T-helper 1 cell treated with Interleukin-12 subunit alpha and Interleukin-12 subunit beta and Interleukin-4 antibody, amounts not matched to agents 30 ng/mL and 1 ng/mL, for 36 hours (primary cell): ENCODE results near the gene BCAR1. TPM values are rescaled to one million over a fixed set of nuclear protein-coding genes. Genes with fewer than 3 reads are reported as not detected.
"Not testable (repeated sequence)": the region's sequence is repeated elsewhere in the genome, so short reads cannot be mapped to it uniquely, and the experiment has no call there.

Experiments used
- intact Hi-C: fragments of 100-400 bp; cut with micrococcal nuclease; formaldehyde crosslinking; loops from one replicate; pipeline ENCODE4 v1.15.1; 2024
- total RNA-seq: library from RNA; stranded (reverse); gene quantifications from 2 replicates; pipeline ENCODE4 v1.2.3, GENCODE V29; 2022

BCAR1 gene
- total RNA-seq, 1 donor from 2014 or later = not detected

DNA sequence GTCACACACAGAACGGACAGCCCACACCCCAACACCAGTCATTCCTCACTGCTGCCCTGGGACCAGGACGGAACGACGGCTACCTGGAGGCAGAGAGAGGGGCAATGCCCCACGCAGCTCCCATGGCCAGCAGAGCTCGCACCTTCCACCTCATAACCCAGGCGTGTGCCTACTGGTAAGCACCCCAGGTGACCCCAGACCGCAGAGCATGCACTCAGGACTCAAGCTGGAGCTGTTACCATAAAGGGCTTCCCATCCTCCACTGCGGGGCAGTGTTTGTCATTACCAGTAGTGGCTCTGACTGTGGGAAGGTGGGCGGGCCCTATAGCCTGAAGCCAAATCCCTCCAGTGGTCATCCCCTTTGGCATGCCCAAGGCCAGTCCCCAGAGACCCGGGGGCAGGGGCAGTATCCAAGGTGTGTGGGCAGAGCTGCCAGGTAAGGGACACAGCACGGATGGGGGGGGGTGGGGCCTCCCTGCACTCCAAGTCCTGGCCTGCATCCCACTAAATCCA lies 4.7 kb upstream of the BCAR1 start:
- intact Hi-C loops = no loop called here

DNA sequence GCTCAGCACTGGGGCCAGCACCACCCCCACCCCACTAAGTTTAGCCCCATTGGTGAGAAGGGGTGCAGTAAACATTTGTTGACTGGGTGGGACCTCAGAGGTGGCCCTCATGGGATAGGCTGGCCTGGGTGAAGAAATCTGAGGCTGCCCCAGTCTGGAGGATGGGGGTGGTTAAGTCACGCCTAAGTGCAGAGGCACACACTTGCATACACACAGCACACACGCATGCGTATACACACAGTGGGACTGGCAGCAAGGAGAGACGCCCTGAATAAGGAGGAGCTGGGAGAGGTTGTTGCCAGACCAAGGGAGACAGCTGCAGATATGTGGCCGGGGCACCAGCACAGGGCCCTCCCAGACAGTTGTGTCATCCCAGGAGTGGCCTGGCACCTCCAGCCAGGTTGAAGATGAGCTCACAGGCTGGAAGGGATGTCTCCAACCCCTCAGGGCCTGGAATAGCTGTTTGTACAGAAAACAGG lies 3.0 kb upstream of the BCAR1 start:
- intact Hi-C loops = no loop called here

DNA sequence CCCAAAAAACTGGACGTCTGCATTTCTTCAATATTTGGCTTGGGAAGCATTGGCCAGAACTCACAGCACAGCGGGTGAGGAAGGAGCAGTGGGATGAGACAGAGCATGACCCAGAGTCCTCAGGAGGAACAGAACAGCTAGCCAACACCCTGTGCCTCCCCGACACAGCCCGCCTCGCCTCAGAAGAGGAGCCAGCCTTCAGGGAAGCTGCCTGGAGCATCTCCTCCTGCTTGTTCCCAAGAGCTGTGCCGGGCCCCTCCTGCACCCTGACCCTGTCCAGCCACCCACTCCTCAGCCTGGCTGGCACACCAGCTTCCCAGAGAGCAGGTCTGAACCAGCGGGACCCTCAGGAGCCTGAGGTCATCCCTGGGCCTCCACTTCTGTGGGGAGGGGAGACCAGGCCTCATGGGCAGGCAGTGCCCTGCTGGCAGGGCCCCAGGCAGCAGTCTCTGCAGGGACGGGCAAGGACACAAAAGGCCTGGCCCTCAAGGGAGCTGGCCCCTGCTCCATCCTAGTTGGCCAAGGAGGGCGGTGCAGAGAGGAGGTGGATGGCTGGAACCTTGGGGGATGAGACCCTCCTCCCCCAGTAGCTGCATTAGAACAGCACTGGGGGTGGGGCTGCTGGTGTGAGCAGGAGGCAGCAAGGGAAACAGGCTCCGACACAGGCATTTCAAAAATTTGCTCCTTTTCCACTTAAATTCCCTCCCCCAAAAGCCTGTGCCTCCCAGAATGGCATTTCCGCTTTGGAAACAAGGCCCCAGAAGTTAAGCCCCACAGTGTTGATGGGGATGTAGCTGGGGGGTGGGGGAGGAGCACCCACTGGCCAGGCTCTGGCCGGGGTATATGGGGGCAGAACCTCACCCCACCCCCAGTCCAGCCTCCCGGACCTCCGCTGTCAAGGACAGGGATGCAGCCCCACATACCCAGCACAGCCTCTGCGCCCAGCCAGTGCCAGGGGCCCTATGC lies 1.8 kb upstream of the BCAR1 start:
- intact Hi-C loops = no loop called here

DNA sequence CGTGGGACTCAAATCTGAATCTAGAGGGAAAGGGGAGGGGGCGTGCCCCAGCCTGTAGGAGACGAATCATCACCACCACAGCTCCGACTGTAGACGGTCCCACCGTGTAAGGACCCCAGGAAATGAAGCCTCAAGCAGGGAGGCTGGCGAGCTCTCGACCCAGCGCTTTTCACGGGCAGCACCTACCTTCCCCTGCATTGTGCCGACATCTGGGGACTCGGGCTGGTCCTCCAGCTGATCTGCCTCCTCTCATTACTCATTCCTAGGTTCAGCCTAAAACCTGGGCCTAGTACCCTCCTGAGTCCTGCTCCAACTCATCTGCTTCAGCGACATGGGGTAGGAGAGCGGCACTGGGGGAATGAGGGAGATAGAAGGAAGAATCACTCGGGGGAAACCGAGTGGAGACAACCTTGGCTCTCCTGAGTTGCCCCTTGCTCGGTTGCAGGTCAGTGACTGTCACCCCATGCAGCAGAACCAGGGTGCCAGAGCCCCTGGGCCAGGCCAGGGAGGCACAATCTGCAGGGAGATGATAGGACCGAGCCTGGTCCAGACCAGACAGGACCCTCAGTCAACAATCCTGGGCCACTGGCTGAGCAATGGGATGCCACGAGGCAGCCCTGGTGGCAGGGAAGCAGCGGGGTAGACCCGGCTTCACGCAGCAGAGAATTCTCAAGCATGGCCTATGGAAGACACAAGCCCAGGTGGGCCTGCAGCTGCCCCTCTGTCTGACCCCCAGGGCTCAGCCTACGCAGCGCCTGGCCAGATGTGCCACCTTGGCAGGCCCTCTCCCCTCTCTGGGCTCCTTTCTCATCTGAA lies 833 bp upstream of the BCAR1 start:
- intact Hi-C loops = no loop called here

DNA sequence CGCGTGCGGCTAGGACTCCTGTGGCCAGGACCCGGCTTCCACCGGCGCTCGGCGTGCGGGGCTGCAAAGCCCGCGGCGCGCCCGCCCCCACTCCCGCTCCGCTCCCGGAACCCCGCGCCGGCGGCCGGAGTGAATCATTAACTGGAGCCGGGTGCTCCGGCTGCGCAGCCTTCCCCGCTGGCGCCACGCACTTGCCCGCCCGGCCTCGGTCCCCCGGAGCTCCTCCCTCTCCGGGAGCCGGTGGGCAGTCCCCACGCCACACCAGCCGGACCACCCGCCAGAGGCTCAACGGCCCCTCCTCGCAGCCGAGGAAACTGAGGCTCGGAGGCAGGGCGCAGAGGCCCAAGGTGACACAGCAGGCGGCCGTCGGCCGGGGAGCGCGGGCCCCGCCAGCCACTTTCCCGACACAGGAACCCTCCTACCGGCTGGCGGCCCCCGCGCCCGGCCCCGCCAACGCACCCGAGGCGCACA lies 580 bp downstream of the BCAR1 start:
- intact Hi-C loops = no loop called here

DNA sequence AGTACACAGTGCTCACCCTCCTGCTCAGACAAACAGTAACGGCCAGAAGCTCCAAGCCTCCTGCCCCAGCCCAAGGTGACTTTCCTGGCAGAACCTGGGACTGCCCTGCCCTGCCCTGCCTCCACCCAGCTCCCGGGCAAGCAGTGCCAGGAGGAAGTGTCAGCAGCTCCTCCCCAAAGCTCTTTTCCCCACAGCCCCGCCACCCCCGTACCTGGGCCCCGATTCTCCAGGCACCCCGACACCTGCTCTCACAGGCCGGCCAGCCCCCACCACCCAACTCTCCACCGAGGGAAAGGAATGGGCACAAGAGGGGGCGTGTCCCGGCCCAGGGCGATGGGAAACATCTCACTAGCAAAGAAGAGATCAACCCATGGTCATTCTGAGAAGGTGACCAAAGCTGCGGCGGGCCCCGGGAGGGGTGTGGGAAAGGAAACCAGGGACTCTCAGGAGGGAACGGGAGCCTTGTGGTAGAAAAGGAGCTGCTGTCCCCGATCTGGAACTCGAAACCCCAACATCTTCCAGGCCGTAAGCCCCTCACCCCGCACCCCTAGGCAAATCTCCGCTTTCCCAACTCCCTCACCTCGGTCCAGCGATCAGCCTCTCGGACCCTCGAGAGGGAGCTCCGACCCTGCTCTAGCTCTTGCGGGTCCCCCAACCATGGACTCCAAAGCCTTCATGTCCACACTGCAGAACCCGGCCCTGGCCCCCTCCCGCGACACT lies 1.2 kb downstream of the BCAR1 start:
- intact Hi-C loops = no loop called here

DNA sequence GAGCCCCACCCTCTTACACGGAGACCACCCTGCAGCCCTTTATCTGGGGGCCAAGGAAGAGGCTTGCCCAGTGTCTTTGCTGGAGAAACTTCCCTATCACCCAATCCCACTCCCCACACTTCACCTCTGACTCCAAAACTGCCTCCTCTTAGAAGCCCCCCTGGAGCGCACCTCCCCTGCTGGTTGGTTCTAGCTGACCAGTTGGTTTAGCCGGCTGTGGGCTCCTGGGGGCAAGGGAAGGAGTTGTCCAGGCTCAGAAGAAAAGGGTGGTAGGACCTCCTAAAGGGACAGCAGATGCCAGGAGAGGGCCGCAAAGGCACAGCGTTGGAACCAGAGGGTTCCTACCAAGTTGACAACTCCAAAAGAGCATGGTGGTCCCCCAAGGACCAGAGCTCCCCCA lies 2.0 kb downstream of the BCAR1 start:
- intact Hi-C loops = no loop called here

DNA sequence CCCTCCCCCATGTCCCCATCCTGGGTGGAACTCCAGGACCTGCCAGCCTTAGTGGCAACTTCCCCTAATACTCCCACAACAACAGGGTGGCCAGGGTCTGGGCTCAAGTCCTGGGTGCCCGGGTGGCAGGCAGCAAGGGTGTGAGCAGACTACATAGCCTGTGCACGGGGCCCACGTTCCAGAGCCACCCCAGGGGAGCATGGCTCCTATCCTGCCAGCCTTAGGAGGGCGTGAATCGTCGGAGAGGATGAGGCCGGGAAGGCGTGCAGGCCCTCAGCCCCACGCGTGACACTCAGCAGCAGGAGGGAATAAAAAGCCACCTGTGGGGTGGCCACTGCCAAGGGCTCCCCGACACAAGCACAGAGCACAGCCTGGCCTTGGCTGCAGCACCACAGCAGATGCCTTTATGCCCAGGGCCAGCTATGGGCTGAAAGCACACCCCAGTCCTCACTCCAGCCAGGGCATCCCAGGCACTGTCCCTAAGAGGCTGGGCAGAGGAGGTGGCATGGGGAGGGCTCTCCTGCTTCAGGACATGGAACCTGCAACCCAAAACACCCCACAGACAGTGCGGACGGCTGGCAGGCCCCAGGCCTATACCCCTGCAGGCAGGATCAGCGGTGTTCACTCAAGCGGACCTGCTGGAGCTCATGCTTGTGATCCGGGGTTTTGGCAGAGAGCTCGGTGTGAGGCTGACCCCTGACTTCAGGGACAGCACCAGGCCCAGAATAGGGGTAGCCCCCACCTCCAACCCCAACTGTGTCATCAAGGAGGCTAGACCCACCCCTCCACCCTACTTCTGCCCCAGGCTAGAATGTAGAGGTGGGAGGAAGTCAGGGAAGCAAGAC lies 2.7 kb downstream of the BCAR1 start:
- intact Hi-C loops = no loop called here

DNA sequence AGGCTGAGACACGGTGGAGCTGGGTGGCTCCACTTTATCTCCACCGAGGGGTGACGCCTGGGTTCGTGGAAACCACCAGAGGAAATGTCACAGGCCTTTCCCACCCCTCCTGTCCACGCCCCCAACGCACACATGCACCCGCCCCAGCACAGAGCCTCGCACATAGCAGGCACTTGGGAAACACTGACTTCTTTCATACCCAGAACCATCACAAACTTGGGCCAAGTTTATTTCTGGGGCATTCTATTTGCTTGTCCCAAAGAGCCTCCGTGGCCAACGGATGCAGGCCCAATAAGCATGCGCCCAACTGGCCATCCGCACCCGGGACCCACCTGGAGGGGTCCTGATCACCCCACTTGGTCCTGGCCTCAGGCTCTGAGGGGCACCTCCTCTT lies 3.3 kb downstream of the BCAR1 start:
- intact Hi-C loops = no loop called here

DNA sequence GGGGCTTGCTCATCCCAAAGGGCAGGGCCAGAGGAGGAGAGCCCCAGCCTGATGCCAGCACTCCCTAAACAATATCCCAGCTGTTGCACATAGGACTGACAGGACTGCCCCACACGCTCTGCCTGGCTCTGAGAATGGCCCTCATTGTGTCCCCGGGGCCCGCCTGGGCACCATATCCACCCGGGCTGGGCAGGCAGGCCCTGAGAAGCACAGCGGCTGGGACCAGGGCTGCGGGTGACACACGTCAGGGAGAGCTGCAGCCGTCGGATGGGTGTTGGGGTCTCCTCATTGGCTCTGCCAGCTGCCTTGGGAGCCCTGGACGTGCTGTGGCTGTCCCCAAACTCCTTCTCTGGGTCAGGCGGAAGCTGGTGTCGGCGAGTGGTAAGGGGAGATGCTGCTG lies 4.2 kb downstream of the BCAR1 start:
- intact Hi-C loops = no loop called here

DNA sequence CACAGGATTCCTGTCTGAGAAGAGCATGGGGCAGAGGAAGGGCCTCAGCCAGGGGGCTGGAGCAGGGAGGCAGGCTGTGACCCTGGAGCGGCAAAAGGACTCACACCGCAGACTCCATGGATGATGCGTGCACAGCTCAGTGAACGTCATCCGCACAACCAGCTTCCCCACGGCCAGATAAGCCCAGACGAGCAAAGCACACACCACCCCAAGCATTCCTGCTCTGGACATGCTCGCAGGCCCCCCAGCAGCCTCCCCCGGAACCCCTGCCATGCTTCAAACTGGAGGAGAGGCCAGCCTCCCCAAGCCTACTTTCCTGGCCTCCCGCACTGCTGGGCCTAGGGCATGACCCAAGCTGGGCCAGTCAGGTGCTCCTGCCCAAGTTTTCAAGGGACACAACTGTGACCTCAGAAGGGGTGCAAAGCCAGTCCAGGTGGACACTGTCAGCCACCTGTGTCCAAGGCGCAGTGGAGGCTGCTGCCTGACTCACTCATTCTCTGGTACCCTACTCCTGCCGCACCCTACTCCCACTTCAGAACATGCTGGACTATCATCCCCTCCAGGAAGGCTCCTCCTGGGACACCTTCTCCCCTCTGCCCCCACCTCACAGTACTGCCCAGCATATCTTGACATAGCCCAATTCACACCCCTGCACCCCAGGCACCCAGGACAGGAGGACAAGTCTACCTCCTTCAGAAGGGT lies 4.8 kb downstream of the BCAR1 start:
- intact Hi-C loops = no loop called here

DNA sequence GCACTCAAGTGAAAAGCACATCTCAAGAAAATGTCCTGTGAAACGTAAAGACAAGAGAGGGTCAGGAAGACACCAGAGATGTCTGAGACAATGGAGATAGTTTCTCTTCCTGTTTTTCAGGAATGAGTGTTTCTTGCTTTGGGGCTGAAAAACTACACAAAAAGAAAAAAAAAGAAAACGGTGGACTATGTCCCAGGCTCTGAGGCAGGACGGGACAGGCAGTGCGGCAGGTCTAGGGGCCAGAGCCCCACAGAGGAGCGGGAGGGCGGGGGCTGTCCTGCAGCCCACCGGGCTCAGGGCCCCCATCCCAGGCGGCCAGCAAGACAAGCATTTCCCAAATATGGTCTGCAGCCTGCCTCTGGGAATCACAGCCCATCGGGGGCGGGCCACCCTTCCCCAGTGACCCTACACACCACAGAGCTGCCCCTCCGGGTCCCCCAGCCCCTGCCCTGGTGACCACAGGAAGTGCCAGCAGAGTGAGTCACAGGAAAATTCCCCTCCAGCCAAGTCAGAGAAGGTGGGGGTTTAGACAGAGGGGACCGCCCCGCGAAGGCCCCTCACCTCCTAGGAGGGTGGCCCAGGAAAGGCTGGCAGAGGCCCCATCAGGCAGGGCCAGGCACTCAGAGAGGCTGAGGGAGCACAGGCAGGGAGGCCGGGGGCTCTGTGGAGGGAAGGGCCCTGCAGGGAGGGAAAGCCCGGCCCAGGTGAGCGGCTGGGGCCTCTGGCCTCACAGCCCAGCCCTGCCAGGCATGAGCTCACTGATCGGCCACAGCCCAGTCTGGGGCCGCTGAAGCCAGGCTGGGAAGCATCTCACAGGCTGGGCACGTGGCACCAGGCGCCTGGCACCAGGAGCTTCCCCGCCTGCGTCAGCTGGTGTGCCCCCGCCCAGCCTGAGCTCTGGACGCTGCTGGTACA lies 6.3 kb downstream of the BCAR1 start:
- intact Hi-C loops = no loop called here

DNA sequence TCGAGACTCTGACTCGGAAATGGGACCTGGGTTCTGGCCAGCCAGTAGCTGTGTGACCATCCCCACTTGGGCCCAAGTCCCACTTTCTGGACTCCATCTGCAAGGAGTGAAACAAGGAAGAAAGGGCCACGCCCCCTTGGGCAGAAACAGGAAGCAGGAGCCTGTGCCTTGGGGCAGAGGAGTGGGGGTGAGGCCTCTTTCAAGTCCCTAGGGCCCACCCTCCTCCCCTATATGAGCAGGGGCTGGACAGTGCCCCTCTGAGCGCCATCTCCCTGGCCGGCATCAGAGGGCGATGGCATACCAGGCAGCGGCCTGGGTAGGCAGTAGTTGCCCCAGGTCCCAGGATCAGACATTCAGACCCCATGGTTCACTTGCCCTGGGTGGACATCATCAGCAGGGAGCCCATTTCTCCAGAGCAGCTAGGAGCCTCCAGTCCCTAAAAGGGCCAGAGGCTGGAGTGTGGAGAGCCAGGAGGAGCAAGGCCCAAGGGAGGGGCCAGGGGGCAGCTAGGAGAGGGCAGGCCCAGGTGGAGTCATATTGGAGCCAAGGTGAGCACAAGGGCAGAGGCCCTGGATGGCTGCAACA lies 7.1 kb downstream of the BCAR1 start:
- intact Hi-C loops = no loop called here

DNA sequence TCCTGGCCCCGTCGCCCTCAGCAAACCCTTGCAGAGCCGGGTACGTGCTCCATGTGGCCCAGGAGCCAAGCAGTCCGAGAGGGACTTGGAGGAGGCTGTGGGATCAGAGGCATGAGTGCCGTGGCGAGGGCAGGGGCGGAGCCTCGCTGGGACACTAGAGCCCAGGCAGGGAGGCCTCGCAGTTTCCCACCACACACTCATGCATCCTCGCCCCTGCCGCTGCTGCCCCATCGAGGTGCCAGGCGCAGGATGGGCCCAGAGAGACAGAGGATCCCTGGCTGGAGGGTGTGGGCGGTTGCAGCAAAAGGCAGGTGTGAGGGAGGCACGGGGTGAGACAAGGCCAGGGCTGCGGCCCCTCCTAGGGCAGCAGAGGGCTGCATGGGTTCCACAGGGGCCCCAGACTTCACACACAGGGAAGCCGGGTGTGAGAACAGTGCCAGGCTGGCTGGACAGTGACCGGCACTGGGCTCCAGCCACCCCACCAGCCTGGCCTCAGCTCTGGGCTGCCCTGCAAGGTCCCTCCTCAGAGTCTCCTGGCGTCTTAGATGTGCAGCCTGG lies 7.7 kb downstream of the BCAR1 start:
- intact Hi-C loops = no loop called here

DNA sequence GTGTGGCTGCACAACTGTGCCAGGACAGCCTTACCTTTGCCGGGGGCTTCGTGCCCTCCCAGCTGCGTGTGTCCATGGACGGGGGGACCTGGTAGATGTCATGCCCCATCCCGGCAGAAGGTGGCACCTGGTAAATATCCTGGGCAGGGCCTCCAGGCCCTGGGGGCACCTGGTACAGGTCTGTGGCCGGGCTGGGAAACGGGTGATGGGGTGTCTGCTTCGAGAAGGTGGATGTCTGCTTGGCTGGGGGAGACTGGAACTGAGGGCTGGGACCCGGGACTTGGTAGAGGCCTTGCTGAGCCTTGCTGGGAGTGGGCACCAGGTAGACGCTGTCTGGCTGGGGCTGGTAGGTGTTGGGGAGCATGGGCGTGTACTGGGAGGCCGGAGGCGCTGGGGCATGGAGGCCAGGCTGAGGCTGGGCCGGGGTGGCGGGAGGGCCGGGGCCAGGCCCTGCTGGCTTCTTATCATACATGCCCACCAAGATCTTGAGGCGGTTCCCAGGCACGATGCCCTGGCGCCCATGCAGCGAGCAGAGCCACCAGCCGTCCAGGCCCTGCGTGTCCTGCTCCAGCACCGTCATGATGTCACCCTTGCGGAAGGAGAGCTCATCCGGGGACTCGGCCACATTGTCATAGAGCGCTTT lies 8.9 kb downstream of the BCAR1 start:
- intact Hi-C loops = not testable (repeated sequence)

DNA sequence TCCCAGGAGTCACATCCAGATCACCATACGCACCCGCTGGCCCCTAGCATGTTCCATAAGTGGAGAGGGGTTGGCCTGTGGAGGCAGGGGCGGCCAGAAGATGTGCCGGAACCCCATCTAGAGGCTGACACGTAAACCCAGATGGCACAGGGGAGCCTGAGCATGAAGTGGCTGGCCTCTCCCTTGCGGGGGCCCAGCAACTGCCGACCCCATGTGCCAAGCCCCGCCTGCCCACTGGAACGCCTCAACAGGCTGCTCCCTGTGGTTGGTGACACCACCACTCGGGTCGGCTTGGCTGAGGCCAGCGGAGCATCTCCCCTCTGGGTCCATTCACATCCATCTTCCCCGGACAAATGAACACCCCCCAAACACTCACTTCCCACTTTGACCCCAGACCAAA lies 9.5 kb downstream of the BCAR1 start:
- intact Hi-C loops = no loop called here

DNA sequence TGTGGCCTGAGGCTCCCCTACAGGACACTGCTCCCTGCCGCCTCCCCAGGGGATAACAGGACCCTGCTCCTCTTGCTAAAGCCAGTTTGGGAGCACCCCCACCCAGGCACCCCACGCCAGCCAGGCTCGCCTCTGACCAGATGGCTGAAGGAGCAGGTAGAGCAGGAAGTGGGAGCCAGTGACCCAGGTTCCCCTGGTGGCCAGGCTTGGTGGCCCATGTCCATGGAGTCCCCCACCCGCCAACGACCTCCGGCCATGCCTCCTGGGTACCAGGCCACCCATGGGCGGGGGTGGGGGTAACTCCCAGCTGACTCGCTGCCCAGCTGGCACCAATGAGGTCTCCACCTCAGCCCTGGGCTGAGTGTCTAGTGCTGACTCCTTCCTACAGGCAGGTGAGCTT lies 10.0 kb downstream of the BCAR1 start:
- intact Hi-C loops = no loop called here
